Lower leg skin (tissue), 3 donors: ENCODE results near the gene TMEM132E.

Experiments
- POLR2A ChIP-seq, 2 donors: fragments of 450-650 bp; IDR thresholded peaks; one replicate each; pipeline ENCODE4 v1.6.1; 2016 to 2017; ENCODE audit warnings: antibody characterized with exemption in 2 of 2, mild to moderate bottlenecking in 1 of 2, moderate library complexity in 1 of 2
- TF ChIP-seq, protein P1 (sequence below), 3 donors: fragments of 450-650 bp; IDR thresholded peaks; one replicate each; pipeline ENCODE4 v1.5.1; 2016; ENCODE audit warnings: antibody characterized with exemption in 3 of 3, mild to moderate bottlenecking in 3 of 3, moderate library complexity in 2 of 3

DNA sequence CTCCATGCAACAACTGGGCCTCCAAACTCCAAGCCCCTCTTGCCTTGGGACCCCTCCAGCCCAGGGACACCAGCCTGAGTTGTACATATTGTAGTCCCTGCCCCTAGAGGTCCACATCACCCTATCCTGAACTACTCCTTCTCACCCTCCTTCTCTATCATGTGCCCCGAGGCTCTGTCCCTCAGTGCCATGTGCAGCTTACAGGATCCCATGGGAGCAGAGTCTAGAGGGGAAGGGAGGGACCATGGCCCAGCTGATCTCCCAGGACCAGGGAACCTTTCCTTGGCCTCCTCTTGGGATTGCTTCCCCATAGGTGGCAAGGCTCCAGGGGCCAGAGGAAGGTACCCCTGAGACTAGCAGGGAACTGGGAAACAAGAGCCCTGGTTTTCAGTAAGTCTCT lies 35.3 kb downstream of the TMEM132E start:
- TF ChIP-seq, protein P1, sequence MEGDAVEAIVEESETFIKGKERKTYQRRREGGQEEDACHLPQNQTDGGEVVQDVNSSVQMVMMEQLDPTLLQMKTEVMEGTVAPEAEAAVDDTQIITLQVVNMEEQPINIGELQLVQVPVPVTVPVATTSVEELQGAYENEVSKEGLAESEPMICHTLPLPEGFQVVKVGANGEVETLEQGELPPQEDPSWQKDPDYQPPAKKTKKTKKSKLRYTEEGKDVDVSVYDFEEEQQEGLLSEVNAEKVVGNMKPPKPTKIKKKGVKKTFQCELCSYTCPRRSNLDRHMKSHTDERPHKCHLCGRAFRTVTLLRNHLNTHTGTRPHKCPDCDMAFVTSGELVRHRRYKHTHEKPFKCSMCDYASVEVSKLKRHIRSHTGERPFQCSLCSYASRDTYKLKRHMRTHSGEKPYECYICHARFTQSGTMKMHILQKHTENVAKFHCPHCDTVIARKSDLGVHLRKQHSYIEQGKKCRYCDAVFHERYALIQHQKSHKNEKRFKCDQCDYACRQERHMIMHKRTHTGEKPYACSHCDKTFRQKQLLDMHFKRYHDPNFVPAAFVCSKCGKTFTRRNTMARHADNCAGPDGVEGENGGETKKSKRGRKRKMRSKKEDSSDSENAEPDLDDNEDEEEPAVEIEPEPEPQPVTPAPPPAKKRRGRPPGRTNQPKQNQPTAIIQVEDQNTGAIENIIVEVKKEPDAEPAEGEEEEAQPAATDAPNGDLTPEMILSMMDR (IDR thresholded peaks at IDR 0.05) = no peak
- TF ChIP-seq POLR2A (IDR thresholded peaks at IDR 0.05) = no peak
